Embryonic facial prominence (tissue), 1 donor: ENCODE results near the gene IL3.

Experiments used
- DNase-seq: peaks from one replicate; pipeline ENCODE4 v3.0.0-alpha.2; 2016; ENCODE audit errors: extremely low spot score

The IL3 gene

GRCh38 chr5:132056610-132057497, 3.6 kb upstream of the IL3 start:
- DNase-seq, result no peak

- no peak for DNase-seq
These were observed 2.8 kb upstream of the IL3 start for GRCh38 chr5:132057498-132058255.

- DNase-seq, result no peak
These were observed 1.8 kb upstream of the IL3 start for GRCh38 chr5:132058646-132059042.

GRCh38 chr5:132059043-132059695, 1.3 kb upstream of the IL3 start:
- no peak for DNase-seq

- DNase-seq, result no peak
These were observed 557 bp upstream of the IL3 start for GRCh38 chr5:132059696-132060500.

- DNase-seq, result no peak
These were observed 2.8 kb downstream of the IL3 start for GRCh38 chr5:132063090-132063911.

GRCh38 chr5:132064140-132064539, 3.7 kb downstream of the IL3 start:
- DNase-seq, result no peak

GRCh38 chr5:132064738-132065331, 4.4 kb downstream of the IL3 start:
- no peak for DNase-seq

- no peak for DNase-seq
These were observed 5.0 kb downstream of the IL3 start for GRCh38 chr5:132065351-132065937.

GRCh38 chr5:132065951-132066701, 5.7 kb downstream of the IL3 start:
- no peak for DNase-seq

GRCh38 chr5:132066871-132067270, 6.4 kb downstream of the IL3 start:
- no peak for DNase-seq

GRCh38 chr5:132067451-132067850, 7.0 kb downstream of the IL3 start:
- no peak for DNase-seq

GRCh38 chr5:132067941-132068808, 7.7 kb downstream of the IL3 start:
- no peak for DNase-seq

GRCh38 chr5:132069561-132069960, 9.1 kb downstream of the IL3 start:
- DNase-seq, result no peak

- no peak for DNase-seq
These were observed 9.5 kb downstream of the IL3 start for GRCh38 chr5:132069994-132070393.

GRCh38 chr5:132070460-132071337, 10.2 kb downstream of the IL3 start:
- DNase-seq, result no peak

- DNase-seq, result no peak
These were observed 10.9 kb downstream of the IL3 start for GRCh38 chr5:132071338-132071707.
